HepG2 (cell line): ENCODE measurements around the gene ZCCHC24.

Source experiments
- GABPA ChIP-seq, 2 experiments: IDR thresholded peaks; 2 replicates each; pipeline ENCODE4 v1.6.1; 2011 to 2016; ENCODE audit warnings: low read depth in 2 of 2, low read length in 1 of 2, missing biosample characterization in 1 of 2, missing genetic modification characterization in 1 of 2
- NR2F6 ChIP-seq, 2 experiments: IDR thresholded peaks; 2 replicates each; pipeline ENCODE4 v1.6.1; 2016; ENCODE audit warnings: antibody characterized with exemption in 1 of 2, mild to moderate bottlenecking in 1 of 2
- PHF8 ChIP-seq: sonication (generic); formaldehyde crosslinking; IDR thresholded peaks from 2 replicates; pipeline ENCODE4 v1.5.0; 2020; ENCODE audit warnings: missing genetic modification reagents
- POLR2A ChIP-seq, 2 experiments: IDR thresholded peaks; 2 replicates each; pipeline ENCODE4 v1.6.1; 2011; ENCODE audit warnings: low read depth in 2 of 2, low read length in 2 of 2, mild to moderate bottlenecking in 1 of 2, moderate library complexity in 1 of 2; ENCODE audit not compliant: insufficient read depth in 1 of 2
- RBM22 ChIP-seq: fragments of 200-400 bp; formaldehyde crosslinking; optimal IDR thresholded peaks from 2 replicates; pipeline ENCODE3; 2017; ENCODE audit warnings: mild to moderate bottlenecking, low read length, moderate library complexity
- SIN3A ChIP-seq: IDR thresholded peaks from 2 replicates; pipeline ENCODE4 v1.6.1; 2011; ENCODE audit warnings: low read depth, mild to moderate bottlenecking, control low read depth, low read length, borderline replicate concordance
- ZFP37 ChIP-seq: sonication (generic); formaldehyde crosslinking; IDR thresholded peaks from 2 replicates; pipeline ENCODE4 v1.4.0; 2020; ENCODE audit warnings: missing genetic modification reagents, borderline replicate concordance
- ZKSCAN1 ChIP-seq: fragments of 150-350 bp; IDR thresholded peaks from 2 replicates; pipeline ENCODE4 v1.6.1; 2014; ENCODE audit warnings: low read length

GRCh38 chr10:79438021-79438698 lies 7.3 kb downstream of the ZCCHC24 start:
- no peak for TF ChIP-seq GABPA (IDR thresholded peaks at IDR 0.05; ENCODE audit: low read depth, low read length)
- no peak for TF ChIP-seq GABPA (CRISPR knock-in tag; IDR thresholded peaks at IDR 0.05; ENCODE audit: low read depth)
- no peak for TF ChIP-seq POLR2A (IDR thresholded peaks at IDR 0.05; ENCODE audit: insufficient read depth in 1 of 2, low read depth in 2 of 2, low read length in 2 of 2)
- TF ChIP-seq ZKSCAN1 = no peak
- no peak for TF ChIP-seq SIN3A
- no peak for TF ChIP-seq PHF8 (CRISPR knock-in tag)
- TF ChIP-seq RBM22 = no peak
- TF ChIP-seq NR2F6 (IDR thresholded peaks at IDR 0.05) = no peak
- TF ChIP-seq NR2F6 (CRISPR knock-in tag; IDR thresholded peaks at IDR 0.05) = no peak
- TF ChIP-seq ZFP37 = no peak
